ENCODE results near the gene SLC4A1. TPM values are rescaled to one million over a fixed set of nuclear protein-coding genes. Genes with fewer than 3 reads are reported as not detected.

SLC4A1 gene
- total RNA-seq, 4 donors from 2014 or later, result 0.15 to 0.78 TPM; not detected in 2

DNA sequence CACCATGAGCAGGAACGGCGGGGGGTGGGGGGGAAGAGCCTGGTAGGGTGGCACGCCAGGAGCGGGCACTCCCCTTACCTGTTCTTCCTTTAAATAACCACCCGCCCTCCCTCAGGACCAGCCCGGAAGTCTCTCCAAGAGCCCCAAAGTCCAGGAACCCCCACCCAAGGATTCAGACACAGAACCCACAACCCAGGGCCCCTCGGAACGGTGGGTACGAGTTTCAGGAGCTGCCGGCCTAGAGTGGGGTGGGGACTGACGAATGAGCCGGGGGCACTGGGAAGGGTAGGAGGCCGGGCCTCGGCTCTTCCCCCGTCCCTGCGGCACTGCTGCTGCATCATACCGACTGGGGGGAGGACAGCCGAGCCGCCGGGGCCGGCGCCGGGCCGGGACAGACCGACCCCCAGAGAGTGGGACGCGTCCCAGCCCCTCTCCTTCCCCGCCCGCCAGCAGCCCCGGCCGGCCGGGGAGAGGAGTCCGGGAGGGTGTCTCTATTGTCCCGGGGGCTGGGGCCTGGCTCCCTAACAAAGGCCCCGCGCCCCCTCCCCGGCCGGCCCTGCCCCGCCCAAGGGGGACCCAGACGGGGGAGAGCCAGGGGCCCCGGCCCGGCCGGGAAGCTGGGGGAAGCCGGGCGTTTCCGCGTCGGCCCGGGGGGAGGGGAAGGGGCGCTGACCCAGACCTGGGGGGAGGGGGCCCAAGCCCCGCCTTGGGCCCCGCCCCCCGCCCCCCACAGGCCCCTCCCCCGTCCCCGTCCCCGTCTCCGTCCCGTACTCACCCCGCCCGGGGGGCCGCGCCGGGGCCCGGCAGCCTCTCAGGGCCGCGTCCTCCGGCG, 69.0 kb downstream of the SLC4A1 start:
- Histone ChIP-seq H3K9me3 (no peaks in the 10 kb centered on the region), H3K36me3 (peaks cover 14 to 21% of the 10 kb centered on the region in 2 donors), H3K4me3 (replicated peaks in 1 of 3) (peak overlapping the region; percentile 72 to 85 (median 79)), H3K27me3 (no peaks in the 10 kb centered on the region), H3K27ac (peak overlapping the region; percentile 89 to 97 (median 96)), H3K4me1 (peaks cover 11 to 19% of the 10 kb centered on the region in 2 donors)
- peak in 1 of 2 donors; percentile 41 for TF ChIP-seq POLR2A (IDR thresholded peaks at IDR 0.05)
- TF ChIP-seq, protein P1, sequence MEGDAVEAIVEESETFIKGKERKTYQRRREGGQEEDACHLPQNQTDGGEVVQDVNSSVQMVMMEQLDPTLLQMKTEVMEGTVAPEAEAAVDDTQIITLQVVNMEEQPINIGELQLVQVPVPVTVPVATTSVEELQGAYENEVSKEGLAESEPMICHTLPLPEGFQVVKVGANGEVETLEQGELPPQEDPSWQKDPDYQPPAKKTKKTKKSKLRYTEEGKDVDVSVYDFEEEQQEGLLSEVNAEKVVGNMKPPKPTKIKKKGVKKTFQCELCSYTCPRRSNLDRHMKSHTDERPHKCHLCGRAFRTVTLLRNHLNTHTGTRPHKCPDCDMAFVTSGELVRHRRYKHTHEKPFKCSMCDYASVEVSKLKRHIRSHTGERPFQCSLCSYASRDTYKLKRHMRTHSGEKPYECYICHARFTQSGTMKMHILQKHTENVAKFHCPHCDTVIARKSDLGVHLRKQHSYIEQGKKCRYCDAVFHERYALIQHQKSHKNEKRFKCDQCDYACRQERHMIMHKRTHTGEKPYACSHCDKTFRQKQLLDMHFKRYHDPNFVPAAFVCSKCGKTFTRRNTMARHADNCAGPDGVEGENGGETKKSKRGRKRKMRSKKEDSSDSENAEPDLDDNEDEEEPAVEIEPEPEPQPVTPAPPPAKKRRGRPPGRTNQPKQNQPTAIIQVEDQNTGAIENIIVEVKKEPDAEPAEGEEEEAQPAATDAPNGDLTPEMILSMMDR (IDR thresholded peaks at IDR 0.05), result no peak
- intact Hi-C loops (cut with DNase I), result no loop called here
- 0 to 1% methylated on average over 8 to 15 of the region's 68 CpGs for WGBS, 2 donors
- DNase-seq, result peak; percentile 56 to 59

Small RNA genes within 50 kb of the gene (microRNA-seq; reads per million reads assigned to microRNA genes)
- not detected for gene MIR6782

Small RNA genes within 50 kb of the gene (small RNA-seq; reads per million reads assigned to genes)
- gene MIR6782, result not detected
- not detected for gene RF00012
- not detected for gene RN7SL507P
- not detected for gene RNU6-453P

Other genes starting within 250 kb of the SLC4A1 start
- gene LSM12, start 201.5 kb downstream of the SLC4A1 start, total RNA-seq, result 10 to 100 TPM; 41.3 to 47.2 (median 43.8) TPM
- gene G6PC3, start 197.4 kb downstream of the SLC4A1 start, total RNA-seq, result 100 to 1,000 TPM in 2 of 4 donors, 10 to 100 TPM in 2; 41.4 to 104 (median 80.8) TPM
- 100 to 1,000 TPM in 2 of 4 donors, 10 to 100 TPM in 2; 69.5 to 142 (median 107) TPM for gene HDAC5, start 144.5 kb downstream of the SLC4A1 start, total RNA-seq
- gene HROB, start 126.2 kb downstream of the SLC4A1 start, total RNA-seq, result 1 to 10 TPM in 1 of 4 donors, under 1 TPM in 3; 0.20 to 1.1 (median 0.30) TPM
- 1 to 10 TPM; 1.4 to 2.4 (median 1.7) TPM for gene ASB16, start 97.4 kb downstream of the SLC4A1 start, total RNA-seq
- 10 to 100 TPM; 30.6 to 50.5 (median 44.6) TPM for gene TMUB2, start 81.2 kb downstream of the SLC4A1 start, total RNA-seq
- gene ATXN7L3, start 68.3 kb downstream of the SLC4A1 start, total RNA-seq, result 10 to 100 TPM; 52.4 to 64.5 (median 58.0) TPM
- 10 to 100 TPM; 63.6 to 97.4 (median 89.5) TPM for gene UBTF, start 48.5 kb downstream of the SLC4A1 start, total RNA-seq
- gene RUNDC3A, start 40.5 kb upstream of the SLC4A1 start, total RNA-seq, result 1 to 10 TPM in 3 of 4 donors, under 1 TPM in 1; 0.89 to 4.1 (median 2.1) TPM
- gene SLC25A39, start 56.7 kb upstream of the SLC4A1 start, total RNA-seq, result 100 to 1,000 TPM in 2 of 4 donors, 10 to 100 TPM in 2; 82.5 to 201 (median 144) TPM
- gene GRN, start 77.2 kb upstream of the SLC4A1 start, total RNA-seq, result 100 to 1,000 TPM; 259 to 292 (median 264) TPM
- 10 to 100 TPM in 2 of 4 donors, 1 to 10 TPM in 2; 7.1 to 15.0 (median 10.4) TPM for gene FAM171A2, start 95.7 kb upstream of the SLC4A1 start, total RNA-seq
- gene ITGA2B, start 121.5 kb upstream of the SLC4A1 start, total RNA-seq, result 1 to 10 TPM; 2.0 to 4.6 (median 3.3) TPM
- gene GPATCH8, start 235.3 kb upstream of the SLC4A1 start, total RNA-seq, result 100 to 1,000 TPM in 1 of 4 donors, 10 to 100 TPM in 3; 52.7 to 106 (median 57.7) TPM

All from thyroid gland (tissue), 4 donors.